ENCODE results near the gene GP1BB.
"Not testable (repeated sequence)": the region's sequence is repeated elsewhere in the genome, so short reads cannot be mapped to it uniquely, and the experiment has no call there.

GP1BB gene

GRCh38 chr22:19723232-19723982 lies at the start of gene GP1BB:
Gene GP1BB (plus strand): TSS chr22:19723539. CDS start chr22:19723570, 31 bp downstream.
- no peak for DNase-seq

- no peak for DNase-seq
Observed at GRCh38 chr22:19673660-19674059, 49.7 kb upstream of the GP1BB start.

- DNase-seq: no peak
Observed at GRCh38 chr22:19674129-19674928, 49.0 kb upstream of the GP1BB start.

GRCh38 chr22:19674929-19675253 lies 48.4 kb upstream of the GP1BB start:
- DNase-seq: no peak

- no peak for DNase-seq
Observed at GRCh38 chr22:19675428-19675827, 47.9 kb upstream of the GP1BB start.

- DNase-seq: not testable (repeated sequence)
Observed at GRCh38 chr22:19676437-19676836, 46.9 kb upstream of the GP1BB start.

- DNase-seq: no peak
Observed at GRCh38 chr22:19678949-19679521, 44.3 kb upstream of the GP1BB start.

- DNase-seq: no peak
Observed at GRCh38 chr22:19679522-19680101, 43.7 kb upstream of the GP1BB start.

- no peak for DNase-seq
Observed at GRCh38 chr22:19680287-19680881, 43.0 kb upstream of the GP1BB start.

- DNase-seq: no peak
Observed at GRCh38 chr22:19680911-19681862, 42.2 kb upstream of the GP1BB start.

GRCh38 chr22:19681863-19682245 lies 41.5 kb upstream of the GP1BB start:
- DNase-seq: no peak

- no peak for DNase-seq
Observed at GRCh38 chr22:19686946-19687345, 36.4 kb upstream of the GP1BB start.

- DNase-seq: no peak
Observed at GRCh38 chr22:19687561-19688300, 35.6 kb upstream of the GP1BB start.

GRCh38 chr22:19688301-19689290 lies 34.7 kb upstream of the GP1BB start:
- no peak for DNase-seq

GRCh38 chr22:19689408-19689807 lies 33.9 kb upstream of the GP1BB start:
- no peak for DNase-seq

- DNase-seq: no peak
Observed at GRCh38 chr22:19691007-19691720, 32.2 kb upstream of the GP1BB start.

GRCh38 chr22:19691721-19692341 lies 31.5 kb upstream of the GP1BB start:
- DNase-seq: peak; percentile 21

GRCh38 chr22:19693581-19693980 lies 29.8 kb upstream of the GP1BB start:
- no peak for DNase-seq

Measured in fibroblast of upper back skin (primary cell).